Dedifferentiated amniotic fluid mesenchymal stem cell (primary cell): ENCODE data around the gene EEF2K.
A peak's percentile ranks its signal among the peaks of the same experiment; 100 is the strongest.
"Not testable (repeated sequence)": the region's sequence is repeated elsewhere in the genome, so short reads cannot be mapped to it uniquely, and the experiment has no call there.

ENCODE experiments used
- DNase-seq: peaks from one replicate; pipeline ENCODE4 v3.0.0-alpha.2; 2016; ENCODE audit errors: extremely low spot score

The EEF2K gene

DNA sequence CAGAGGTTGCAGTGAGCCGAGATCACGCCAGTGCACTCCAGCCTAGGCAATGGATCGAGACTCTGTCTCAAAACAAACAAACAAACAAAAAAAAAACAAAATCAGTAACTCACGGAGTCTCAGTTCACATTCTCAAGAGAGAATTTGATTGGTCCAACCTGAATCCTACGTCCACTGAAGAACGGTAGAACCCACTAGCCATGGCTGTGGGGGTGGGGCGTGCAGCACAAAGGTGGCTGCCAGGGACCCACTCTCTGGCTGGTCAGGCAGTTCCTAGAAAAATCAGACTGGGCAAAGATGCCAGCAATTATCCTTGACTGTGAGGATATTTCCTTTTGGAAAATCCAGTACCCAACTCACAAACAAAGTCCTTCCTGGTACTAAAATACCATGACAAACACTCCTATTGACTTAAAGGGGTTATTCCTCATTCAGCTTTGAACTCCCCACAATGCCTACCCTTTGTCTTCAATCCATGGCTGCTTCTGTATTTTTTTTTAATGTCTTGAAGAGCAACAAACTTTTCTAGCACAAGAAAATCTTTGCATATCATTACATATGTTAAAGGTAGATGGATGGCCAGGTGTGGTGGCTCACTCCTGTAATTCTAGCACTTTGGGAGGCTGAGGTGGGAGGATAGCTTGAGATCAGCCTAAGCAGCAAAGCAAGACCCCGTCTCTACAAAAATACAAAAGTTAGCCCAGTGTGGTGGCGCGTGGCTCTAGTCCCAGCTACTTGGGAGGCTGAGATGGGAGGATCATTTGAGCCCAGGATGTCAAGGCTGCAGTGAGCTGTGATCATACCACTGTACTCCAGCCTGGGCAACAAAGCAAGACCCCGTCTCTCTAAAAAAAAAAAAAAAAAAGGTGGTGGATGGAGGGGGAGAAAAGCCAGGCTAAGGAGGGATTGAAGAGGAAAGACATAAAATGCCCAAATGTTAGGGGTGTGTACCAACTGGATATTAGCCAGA lies 87.3 kb downstream of the EEF2K start:
- no peak for DNase-seq

DNA sequence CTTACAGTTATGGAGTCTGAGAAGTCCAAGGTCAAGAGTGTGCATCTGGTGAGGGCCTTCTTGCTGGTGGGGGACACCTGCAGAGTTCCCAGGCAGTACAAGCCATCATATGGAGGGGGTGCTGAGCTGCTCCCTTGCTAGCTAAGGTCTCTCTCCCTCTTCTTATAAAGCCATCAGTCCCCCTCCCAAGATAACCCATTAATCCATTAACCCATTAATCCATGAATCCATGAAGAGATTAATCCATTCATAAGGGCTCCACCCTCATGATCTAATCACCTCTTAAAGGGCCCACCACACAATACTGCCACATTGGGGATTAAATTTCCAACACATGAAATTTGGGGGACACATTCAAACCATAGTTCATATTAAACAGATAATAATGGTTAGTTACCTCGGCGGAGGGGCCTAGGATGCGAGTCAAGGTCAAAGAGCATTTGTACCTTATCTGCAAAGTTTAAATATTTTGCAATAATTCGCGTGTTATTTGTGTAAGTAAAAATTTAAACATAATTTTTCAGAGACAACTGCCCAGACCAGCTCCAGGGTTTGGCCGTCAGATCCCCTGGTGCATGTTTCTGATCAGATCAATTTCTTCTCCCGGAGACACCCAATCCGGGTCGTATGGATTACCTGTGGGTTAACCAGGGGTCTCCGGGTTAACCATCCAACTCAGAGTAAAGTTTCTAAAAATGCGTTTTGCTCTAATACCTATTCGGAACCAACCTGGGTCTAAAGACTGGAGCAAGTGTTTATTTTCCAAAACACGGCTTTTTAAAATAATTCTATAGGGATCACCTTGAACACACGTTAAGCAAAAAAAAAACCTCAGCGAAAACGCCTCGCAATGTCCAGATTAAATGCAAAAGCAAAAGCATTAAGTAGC lies 90.4 kb downstream of the EEF2K start:
- DNase-seq, result no peak

DNA sequence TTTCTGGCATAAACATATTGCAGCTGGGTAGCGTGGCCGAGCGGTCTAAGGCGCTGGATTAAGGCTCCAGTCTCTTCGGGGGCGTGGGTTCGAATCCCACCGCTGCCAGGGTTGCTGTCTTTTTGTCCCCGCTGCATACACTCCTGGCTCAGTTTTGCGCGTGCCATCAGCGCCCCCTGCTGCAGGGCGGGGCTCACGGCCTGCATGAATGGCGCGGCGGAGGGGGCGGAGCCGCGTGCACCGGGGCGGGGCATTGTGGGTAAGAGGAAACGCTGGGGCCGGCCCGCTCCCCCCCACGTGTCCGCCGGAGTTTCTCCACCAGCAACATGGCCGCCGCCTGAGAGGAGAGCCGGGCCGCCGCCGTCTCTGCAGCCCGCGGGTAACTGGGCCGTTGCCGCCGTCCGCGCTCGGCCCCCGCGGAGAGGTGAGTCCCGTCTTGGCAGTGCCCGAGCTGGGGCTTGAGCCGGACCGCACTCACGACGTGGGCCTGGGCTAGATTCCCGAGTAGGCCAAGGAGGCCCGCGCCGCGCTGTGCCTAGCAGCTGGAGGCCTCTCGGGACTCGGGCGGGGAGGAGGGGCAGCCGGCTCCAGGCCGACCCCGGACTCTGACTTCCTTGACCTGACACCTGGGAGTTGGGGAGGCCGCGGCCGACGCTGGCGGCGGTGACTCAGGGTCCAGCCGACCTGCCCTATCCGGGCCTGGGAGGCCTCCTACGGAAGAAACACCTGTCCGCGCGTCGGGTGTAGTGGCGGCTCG lies 91.2 kb downstream of the EEF2K start, which contains the start of gene POLR3E:
POLR3E (plus strand) TSS at position 296 of the 757 bp plus-strand sequence. CDS start 5,560 bp downstream, outside the sequence.
- DNase-seq, result peak; percentile 97

DNA sequence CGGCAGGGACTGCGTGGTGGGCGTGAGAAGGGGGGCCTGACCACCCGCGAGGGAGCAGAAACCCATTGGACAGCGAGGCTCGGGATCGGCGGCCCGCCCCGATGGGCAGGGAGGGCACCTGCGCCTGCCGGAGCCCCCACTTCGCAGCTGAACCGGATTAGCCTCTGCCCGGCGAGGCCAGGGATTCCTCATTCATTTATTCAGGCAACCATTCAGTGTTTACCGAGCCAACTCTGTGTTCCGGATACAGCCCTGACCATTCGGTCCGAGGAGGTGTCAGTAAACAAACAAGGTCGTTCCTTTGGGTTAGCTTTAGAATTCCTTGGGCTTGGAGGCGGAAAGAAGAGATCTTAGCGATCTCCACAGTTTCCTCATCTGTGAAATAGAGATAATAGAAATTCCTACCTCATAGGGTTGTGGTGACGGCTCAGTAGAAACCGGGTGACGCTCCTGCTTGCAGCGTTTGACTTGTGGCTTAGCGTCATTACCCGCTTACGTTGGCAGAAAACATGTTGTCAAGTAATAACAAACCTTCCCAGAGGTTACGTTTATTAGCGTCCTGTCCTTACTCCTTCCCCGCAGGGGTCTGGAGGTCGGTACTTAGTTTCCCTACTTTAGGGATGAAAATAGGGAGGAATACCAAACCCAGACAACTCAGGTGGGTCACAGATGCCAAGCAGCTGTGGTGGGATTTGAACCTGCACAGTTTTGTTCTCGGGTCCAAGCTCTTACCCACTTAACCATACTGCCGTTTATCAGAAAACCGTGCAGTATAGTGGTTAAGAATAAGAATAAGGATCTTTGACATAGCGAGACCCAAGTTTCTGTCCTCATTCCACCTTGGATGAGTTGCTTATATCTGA lies 92.0 kb downstream of the EEF2K start:
- peak; percentile 98 for DNase-seq

DNA sequence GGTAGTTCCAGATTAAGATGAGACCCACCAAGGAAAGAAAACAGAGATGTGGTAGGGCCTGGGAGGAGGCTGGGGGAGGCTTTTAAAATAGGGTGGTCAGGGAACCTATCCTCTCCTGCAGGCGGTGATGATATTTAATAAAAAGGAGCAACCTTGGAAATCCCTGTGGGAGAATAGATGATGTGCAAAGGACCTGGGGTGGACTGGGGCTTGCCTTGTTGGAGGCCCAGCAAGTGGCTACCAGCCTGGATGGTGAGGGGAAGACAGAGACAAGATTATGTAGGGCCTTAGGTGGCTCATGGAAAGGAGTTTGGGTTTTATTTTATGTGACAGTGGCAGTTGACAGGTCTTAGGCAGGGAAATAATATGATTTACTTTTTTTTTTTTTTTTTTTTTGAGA lies 93.0 kb downstream of the EEF2K start:
- DNase-seq, result no peak

DNA sequence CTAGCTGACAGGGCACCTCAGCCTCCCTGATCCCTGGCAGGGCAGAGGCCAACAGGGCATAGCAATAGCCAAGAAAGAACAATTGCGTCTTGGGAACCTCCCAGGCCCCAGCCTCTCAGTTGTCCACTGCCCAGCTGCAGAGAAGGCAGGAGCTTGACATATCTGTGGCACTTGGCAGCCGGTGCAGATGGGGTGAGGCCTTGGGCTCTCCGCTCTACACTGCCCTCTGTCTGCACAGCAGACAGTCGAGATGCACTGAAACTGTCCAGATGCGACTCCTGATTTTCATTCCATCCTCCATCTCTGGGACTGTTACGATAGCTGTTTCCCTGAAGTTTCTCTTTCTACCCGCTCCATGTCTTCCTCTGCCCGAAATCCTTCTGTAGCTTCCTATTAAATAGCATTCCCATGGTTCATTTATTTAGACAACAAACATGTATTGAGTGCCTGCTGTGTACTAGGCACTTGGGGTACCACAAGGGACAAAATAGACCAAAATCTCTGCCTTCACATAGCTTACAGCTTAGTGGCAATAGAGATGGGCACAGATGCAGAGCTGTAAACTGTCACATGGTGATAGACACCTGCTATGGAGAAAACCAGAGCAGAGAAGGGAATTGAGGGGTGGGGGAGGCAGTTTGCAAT lies 94.5 kb downstream of the EEF2K start:
- peak; percentile 41 for DNase-seq

DNA sequence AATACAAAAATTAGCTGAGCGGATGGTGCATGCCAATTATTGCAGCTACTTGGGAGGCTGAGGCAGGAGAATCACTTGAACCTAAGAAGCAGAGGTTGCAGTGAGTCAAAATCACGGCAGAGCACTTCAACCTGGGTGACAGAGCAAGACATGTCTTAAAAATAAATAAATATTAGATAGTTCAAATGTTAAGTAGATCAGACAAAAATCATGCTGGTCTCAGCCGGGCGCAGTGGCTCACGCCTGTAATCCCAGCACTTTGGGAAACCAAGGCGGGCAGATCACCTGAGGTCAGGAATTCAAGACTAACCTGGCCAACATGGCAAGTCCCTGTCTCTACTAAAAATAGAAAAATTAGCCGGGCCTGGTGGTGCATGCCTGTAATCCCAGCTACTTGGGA lies 95.3 kb downstream of the EEF2K start:
- DNase-seq, result not testable (repeated sequence)

DNA sequence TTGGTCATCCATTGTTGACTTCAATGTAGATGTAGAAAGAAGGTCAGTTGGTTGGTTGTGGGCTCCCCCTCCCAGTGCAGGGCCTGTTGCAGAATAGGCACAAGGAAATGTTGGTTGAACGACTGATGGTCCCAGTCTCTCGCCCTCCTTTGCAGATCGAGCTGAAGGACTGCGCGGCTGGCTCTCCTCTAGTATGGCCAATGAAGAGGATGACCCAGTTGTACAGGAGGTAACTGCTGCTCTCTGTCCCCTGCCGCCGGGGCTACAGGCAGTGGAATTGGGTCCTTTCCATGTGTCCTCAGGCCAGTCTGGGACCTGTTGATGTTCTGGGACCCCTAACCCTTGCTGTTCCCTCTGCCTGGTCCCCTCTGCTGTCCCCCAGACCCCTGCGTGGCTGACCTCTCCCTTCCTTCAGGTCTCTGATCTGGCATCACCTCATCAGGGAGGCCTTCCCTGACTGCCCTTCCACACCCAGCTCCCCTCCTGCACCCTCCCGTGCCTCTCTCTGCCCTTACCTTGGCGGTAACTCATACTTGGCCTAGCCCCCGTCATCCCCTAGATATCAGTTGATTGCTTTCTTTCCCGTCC lies 96.8 kb downstream of the EEF2K start:
- DNase-seq, result no peak

DNA sequence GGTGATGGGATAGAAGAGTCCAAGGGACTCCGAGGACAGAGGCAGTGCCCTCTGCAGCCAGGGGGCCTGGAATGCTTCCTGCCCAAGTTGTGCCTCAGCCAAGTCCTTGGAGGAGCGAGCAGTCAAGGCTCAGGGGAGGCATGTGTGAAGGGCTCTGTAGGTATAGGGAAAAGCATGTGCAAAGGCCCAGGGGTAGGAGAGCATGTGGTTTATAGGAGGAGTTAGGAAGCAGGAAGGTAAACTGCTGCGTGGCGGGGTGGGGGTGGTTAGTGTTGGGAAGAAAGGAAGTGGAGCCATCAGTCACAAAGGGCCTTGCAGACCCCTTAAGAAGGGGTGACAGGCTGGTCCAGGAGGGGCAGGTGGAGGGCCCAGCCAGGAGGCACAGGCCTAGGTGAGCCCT lies 98.3 kb downstream of the EEF2K start:
- no peak for DNase-seq

DNA sequence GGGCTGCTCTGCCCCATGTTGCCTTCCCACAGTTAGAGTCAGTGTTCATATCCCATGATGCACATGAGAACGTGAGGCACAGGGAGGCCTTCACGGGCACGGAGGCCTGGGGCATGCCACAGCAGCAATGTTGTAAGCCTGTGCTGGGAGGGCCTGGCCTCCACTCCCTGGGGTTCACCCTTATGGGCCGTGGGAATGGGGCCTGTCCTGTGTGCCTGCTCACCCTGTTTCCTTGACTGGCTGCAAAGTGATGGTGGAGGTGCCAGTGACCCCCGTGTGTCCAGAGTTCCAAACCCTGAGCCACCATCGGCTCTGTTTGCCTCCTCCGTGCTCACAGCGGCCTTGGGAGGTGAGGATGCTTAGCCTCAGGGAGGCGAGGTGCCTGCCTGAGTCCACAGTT lies 100.7 kb downstream of the EEF2K start:
- DNase-seq, result no peak

DNA sequence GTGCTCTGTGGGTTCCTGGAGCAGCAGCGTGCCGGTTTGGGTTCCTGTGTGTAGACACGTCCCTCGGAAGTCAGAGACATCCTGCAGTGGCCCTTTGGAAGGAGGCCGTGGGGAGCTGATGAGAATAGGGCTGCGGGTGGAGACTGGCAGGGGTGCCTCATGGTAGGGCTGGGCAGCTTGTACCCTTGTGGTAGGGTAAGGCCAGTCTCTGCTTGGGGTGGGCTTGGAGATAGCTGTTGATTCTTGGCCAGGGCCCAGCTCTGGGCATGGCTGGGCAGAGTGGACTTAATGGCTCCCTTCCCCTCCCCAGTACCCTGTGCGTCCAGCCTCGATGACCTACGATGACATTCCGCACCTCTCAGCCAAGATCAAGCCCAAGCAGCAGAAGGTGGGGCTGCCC lies 101.8 kb downstream of the EEF2K start:
- no peak for DNase-seq

DNA sequence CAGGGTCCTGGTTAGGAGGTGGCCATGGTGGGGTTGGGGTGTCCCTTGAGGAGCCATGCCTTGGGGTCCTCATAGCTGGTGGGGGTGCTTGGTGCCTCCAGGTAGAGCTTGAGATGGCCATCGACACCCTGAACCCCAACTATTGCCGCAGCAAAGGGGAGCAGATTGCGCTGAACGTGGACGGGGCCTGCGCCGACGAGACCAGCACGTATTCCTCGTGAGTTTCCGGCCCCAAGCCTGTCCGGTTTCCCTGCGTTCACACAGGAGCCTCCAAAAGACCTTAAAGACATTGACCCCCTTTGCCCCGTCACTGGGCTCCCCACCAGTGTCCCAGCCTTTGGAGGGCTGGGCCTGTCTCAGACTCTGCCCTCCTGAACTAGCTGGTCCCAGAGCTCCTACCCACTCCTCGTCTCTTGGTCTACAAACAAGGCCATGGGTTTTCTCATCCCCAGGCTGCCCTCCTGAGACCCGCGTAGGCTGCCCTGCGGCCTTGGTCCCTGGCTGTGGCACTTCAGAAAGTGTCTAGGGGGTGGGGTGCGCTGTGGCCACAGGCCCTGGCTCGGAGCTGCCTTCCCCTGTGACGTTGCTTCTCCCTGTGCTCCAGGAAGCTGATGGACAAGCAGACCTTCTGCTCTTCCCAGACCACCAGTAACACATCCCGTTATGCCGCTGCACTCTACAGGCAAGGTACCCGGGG lies 102.9 kb downstream of the EEF2K start:
- DNase-seq, result no peak

DNA sequence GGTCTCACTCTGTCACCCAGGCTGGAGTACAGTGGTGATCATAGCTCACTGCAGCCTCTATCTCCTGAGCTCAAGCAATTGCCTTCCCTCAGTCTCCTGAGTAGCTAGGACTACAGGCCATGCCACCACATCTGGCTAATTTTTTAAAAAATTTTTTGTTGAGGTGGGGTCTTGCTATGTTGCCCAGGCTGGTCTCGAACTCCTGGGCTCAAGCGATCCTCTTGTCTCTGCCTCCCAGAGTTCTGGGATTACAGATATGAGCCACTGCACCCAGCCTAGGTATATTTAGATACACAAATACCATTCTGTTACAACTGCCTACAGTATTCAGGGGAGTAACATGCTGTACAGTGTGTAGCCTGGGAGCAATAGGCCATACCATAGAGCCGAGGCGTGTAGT lies 105.4 kb downstream of the EEF2K start:
- DNase-seq, result no peak

DNA sequence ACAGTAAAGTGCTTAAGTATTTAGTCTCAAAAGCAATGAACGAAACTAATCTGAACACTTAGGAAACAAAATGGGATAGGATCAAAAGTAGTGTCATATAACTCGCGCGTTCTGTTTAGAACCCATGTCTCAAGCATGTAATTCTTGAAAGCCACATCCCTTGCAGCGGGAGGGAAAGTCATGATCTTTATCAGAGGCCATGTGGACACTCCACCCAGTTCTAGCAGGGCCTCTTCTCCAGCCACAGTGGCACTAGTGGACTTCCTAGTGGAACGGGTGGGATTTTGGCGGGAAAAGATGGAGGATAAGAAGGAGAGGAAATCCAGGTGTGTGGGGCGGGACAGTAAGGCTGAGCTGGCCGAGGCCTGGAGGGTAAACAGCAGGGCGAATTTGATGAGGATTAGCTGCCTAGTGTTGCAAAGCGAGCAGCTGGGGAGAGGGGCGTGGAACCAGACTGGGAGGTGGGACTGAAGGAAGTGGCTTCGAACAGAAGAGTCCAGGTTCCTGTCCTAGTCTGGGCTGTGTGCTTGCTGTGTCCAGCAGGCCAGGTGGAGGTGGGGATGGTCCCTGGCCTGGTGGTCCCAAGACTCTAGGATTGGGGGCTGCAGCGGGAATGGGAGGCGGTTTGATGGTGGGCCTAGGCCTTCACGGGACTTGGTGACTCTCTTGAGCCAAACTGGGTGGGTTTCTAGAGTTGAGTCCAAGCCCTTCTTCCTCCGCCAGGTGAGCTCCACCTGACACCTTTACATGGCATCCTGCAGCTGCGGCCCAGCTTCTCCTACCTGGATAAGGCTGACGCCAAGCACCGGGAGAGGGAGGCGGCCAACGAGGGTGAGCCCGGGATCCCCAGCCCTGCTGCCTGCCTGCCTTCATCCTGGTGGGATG lies 107.1 kb downstream of the EEF2K start:
- DNase-seq, result no peak

DNA sequence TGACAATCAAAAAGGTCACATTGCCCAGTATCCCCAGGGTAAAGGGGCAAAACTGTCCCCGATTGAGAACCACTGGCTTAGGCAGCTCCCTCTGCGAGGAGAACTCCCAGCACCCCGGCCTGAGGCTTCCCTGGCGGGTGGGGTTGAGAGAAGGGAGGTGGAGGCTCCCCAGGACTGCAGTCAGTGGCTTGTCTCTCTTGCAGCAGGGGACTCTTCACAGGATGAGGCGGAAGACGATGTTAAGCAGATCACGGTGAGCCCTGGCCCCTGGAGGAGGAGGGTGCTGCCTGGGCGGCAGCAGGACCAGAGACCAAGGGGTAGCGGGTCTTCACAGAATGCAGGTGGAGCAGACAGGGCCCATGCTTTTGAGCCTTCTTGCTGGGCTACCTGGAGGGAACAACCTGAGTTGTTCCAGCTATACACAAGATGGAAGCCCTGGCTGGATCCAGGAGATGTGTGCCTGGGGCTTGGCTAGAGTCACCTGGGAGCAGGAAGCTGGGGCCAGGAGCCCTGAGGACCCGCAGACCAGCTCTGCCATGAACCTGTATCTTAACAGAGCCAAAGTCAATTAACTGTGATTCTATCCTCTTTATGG lies 107.9 kb downstream of the EEF2K start:
- no peak for DNase-seq

DNA sequence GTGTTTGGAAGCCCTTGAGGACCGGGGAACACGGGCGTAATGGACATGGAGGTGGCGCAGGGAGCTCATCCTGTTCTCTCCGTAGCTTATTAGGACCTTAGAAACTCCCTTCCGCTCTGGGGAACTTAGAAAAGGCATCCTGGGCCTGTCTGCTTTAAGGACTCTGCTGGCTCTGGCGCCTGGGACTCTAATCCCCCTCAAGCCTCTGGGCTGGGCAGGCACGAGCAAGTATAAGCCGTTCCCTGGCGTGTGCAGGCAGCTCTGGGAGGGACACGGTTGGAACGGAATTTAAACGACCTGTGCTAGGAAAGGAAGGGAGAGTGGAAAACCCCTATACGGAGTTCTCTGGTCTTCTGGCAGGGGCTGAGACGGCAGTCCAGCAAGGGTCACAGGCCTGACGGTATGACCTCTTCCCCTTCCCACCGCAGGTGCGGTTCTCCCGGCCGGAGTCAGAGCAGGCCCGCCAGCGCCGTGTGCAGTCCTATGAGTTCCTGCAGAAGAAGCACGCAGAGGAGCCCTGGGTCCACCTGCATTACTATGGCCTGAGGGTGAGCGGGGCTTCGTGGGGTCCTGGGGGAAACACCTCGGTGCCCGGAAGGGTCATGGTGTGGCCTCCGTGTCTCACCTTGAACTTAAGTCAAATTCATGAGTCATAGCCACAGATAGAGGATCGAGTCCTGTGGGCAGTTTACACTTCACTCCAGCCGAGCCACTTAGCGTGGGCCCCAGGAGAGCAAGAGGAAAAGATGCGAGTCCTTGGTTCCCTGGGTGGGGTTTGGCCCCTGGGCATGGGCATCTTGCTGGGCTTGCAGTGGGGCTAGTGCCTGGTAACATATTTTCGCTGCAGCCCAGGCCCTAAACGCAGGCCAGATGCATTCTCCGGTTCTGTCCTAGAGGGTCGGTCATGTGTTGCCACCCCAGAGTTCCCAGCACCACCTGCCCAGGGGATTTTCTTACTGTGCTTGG lies 108.9 kb downstream of the EEF2K start:
- DNase-seq, result no peak

DNA sequence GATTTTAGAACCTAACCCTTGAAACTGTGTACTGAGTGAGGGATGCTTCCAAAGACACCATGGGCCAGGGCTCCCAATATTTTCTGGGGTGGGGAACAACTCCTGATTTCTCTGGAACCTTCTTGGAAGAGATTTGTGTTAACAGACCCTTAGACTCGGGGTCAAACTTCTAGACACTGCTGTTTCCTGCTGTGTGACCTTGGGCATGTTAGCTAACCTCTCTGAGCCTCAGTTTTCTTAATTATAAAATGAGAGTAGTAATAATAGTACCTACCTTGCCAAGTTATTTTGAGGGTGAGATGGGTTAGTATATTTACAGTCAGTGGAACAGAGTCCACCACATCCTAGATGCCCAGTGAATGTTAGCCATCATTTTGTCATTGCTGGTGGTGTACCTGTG lies 109.9 kb downstream of the EEF2K start:
- no peak for DNase-seq
